Karpas-422 (cell line): Measurements from ENCODE around the gene ADGRE1. TPM values are rescaled to one million over a fixed set of nuclear protein-coding genes. Genes with fewer than 3 reads are reported as not detected.
A peak's percentile ranks its signal among the peaks of the same experiment; 100 is the strongest.

ENCODE experiments used
- DNase-seq: peaks from one replicate; pipeline ENCODE4 v3.0.0-alpha.2; 2015
- H2AFZ ChIP-seq: fragments of 200-600 bp; sonication (generic); 2 replicates; pipeline ENCODE4 v1.6.1; 2014; ENCODE audit warnings: antibody characterized with exemption, low read length, mixed read lengths
- H3K27ac ChIP-seq: fragments of 200-600 bp; sonication (generic); 2 replicates; pipeline ENCODE4 v1.5.1; 2014; ENCODE audit warnings: mild to moderate bottlenecking, low read length, moderate library complexity
- H3K27me3 ChIP-seq: fragments of 200-600 bp; sonication (generic); 2 replicates; pipeline ENCODE4 v1.6.1; 2014; ENCODE audit warnings: low read length, mixed read lengths
- H3K36me3 ChIP-seq: fragments of 200-600 bp; sonication (generic); 2 replicates; pipeline ENCODE4 v1.6.1; 2014; ENCODE audit warnings: low read length, mixed read lengths; ENCODE audit not compliant: insufficient read depth
- H3K4me1 ChIP-seq: fragments of 200-600 bp; sonication (generic); 2 replicates; pipeline ENCODE4 v1.6.1; 2014; ENCODE audit warnings: mild to moderate bottlenecking, low read length, mixed read lengths
- H3K4me2 ChIP-seq: fragments of 200-600 bp; sonication (generic); 2 replicates; pipeline ENCODE4 v1.6.1; 2014; ENCODE audit warnings: low read length, low read depth, mild to moderate bottlenecking; ENCODE audit not compliant: poor library complexity, severe bottlenecking
- H3K4me3 ChIP-seq: fragments of 200-600 bp; sonication (generic); 2 replicates; pipeline ENCODE4 v1.5.1; 2014; ENCODE audit warnings: mild to moderate bottlenecking, antibody characterized with exemption, low read length, mixed read lengths
- H3K79me2 ChIP-seq: fragments of 200-600 bp; sonication (generic); 2 replicates; pipeline ENCODE4 v1.6.1; 2014; ENCODE audit warnings: mild to moderate bottlenecking, low read length, mixed read lengths
- H3K9ac ChIP-seq: fragments of 200-600 bp; sonication (generic); 2 replicates; pipeline ENCODE4 v1.6.0; 2014; ENCODE audit warnings: low read length
- H3K9me2 ChIP-seq: fragments of 200-600 bp; sonication (generic), shearing (Covaris generic); replicated peaks from 2 replicates; pipeline ENCODE4 v1.6.0; 2014; ENCODE audit warnings: mild to moderate bottlenecking, low read length, moderate library complexity; ENCODE audit not compliant: insufficient read depth
- H3K9me3 ChIP-seq: fragments of 300-700, 200-600 bp; sonication (generic); 2 replicates; pipeline ENCODE4 v1.6.1; 2014; ENCODE audit warnings: low read length, mixed read lengths
- H4K20me1 ChIP-seq: fragments of 200-600 bp; sonication (generic); 2 replicates; pipeline ENCODE4 v1.6.1; 2014; ENCODE audit warnings: mild to moderate bottlenecking, antibody characterized with exemption, low read length, low read depth; ENCODE audit not compliant: insufficient read depth
- total RNA-seq: library from RNA; depleted of rRNA; stranded (reverse); fragments of >200 nt; shearing (Covaris generic); gene quantifications from 2 replicates; pipeline ENCODE4 v1.2.3, GENCODE V29; 2014; ENCODE audit warnings: low replicate concordance

The ADGRE1 gene
- total RNA-seq, 1 experiment from 2014 or later, result 0.30 TPM

- H2AFZ ChIP-seq, result no peak overlapping the region
- no peak overlapping the region for H3K27ac ChIP-seq
- no peaks in the 10 kb centered on the region for H3K79me2 ChIP-seq
- H3K27me3 ChIP-seq, result no peaks in the 10 kb centered on the region
- H3K4me1 ChIP-seq, result no peaks in the 10 kb centered on the region
- H3K4me3 ChIP-seq, result no peak overlapping the region
- H3K4me2 ChIP-seq, result no peak overlapping the region
- H4K20me1 ChIP-seq, result no peaks in the 10 kb centered on the region
- H3K9ac ChIP-seq, result no peak overlapping the region
- no peaks in the 10 kb centered on the region for H3K9me3 ChIP-seq
- H3K9me2 ChIP-seq, result no peaks in the 10 kb centered on the region
- peaks cover 16% of the 10 kb centered on the region for H3K36me3 ChIP-seq
- DNase-seq, result no peak
These were observed 33.5 kb upstream of the ADGRE1 start for GRCh38 chr19:6853868-6854267.

GRCh38 chr19:6854758-6855157 lies 32.6 kb upstream of the ADGRE1 start:
- DNase-seq, result no peak
- H3K4me2 ChIP-seq, result no peak overlapping the region
- no peaks in the 10 kb centered on the region for H3K9me3 ChIP-seq
- no peaks in the 10 kb centered on the region for H4K20me1 ChIP-seq
- H3K9me2 ChIP-seq, result no peaks in the 10 kb centered on the region
- no peaks in the 10 kb centered on the region for H3K4me1 ChIP-seq
- H3K9ac ChIP-seq, result no peak overlapping the region
- no peak overlapping the region for H3K27ac ChIP-seq
- H2AFZ ChIP-seq, result no peak overlapping the region
- H3K4me3 ChIP-seq, result no peak overlapping the region
- H3K27me3 ChIP-seq, result no peaks in the 10 kb centered on the region
- peaks cover 16% of the 10 kb centered on the region for H3K36me3 ChIP-seq
- H3K79me2 ChIP-seq, result no peaks in the 10 kb centered on the region

DNA sequence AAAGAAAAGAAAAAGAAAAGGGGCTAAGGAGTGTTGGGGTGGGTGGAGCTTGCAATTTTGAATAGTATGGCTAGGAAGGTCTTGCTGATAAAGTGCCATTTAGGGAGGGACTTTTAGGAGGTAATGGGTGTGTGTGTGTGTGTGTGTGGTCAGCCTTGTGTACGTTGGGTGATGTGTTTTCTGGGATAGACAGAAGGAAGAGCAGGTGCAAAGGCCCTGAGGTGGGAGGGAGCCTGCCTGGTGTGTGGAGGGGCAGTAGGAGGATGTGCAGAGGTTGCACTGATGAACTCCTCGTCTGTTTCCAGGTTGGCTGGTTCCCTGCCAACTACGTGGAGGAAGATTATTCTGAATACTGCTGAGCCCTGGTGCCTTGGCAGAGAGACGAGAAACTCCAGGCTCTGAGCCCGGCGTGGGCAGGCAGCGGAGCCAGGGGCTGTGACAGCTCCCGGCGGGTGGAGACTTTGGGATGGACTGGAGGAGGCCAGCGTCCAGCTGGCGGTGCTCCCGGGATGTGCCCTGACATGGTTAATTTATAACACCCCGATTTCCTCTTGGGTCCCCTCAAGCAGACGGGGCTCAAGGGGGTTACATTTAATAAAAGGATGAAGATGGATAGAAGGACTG lies 30.5 kb upstream of the ADGRE1 start:
- H3K9me3 ChIP-seq, result no peaks in the 10 kb centered on the region
- DNase-seq, result no peak
- peaks cover 13% of the 10 kb centered on the region for H3K36me3 ChIP-seq
- H3K4me1 ChIP-seq, result no peaks in the 10 kb centered on the region
- no peaks in the 10 kb centered on the region for H3K79me2 ChIP-seq
- H3K27ac ChIP-seq, result no peak overlapping the region
- H2AFZ ChIP-seq, result no peak overlapping the region
- no peaks in the 10 kb centered on the region for H3K27me3 ChIP-seq
- no peaks in the 10 kb centered on the region for H4K20me1 ChIP-seq
- H3K9ac ChIP-seq, result no peak overlapping the region
- no peak overlapping the region for H3K4me2 ChIP-seq
- H3K9me2 ChIP-seq, result no peaks in the 10 kb centered on the region
- no peak overlapping the region for H3K4me3 ChIP-seq

DNA sequence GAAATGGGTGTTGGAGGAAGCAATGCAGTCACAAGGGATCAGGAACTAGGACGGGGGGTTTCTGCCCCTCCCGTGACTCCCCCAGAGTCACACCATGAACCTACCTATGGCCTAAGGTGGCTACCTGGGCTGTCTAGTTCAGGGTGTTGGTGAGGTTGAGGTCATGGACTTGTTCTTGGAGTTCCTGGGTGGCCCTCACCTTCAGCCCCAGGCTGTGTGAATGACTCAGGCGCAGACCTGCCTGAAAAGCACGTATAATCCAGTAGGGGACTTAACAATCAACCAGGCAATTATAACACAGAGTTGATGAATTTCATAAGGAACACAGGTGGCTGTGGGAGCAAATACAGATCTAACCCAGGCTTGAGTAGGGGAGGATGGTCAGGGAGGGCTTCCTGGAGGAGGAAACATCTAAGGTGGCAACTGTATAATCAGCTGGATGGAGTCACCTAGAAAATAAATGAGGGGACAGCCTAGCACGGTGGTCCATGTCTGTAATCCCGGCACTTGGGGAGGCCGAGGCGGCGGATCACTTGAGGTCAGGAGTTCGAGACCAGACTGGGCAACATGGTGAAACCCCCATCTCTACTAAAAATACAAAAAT lies 25.6 kb upstream of the ADGRE1 start:
- Histone ChIP-seq H3K4me1 (peaks cover 9% of the 10 kb centered on the region), H3K27ac (no peak overlapping the region), H3K27me3 (no peaks in the 10 kb centered on the region), H3K9me2 (no peaks in the 10 kb centered on the region), H4K20me1 (no peaks in the 10 kb centered on the region), H3K79me2 (no peaks in the 10 kb centered on the region), H3K36me3 (no peaks in the 10 kb centered on the region), H3K9me3 (no peaks in the 10 kb centered on the region), H3K4me2 (no peak overlapping the region), H2AFZ (no peak overlapping the region), H3K9ac (no peak overlapping the region), H3K4me3 (no peak overlapping the region)
- DNase-seq, result no peak

- DNase-seq, result peak; percentile 96
- Histone ChIP-seq H3K9me3 (no peaks in the 10 kb centered on the region), H2AFZ (no peak overlapping the region; the same call in 1 of the 2 replicates), H3K36me3 (no peaks in the 10 kb centered on the region), H3K27ac (no peak overlapping the region), H3K79me2 (no peaks in the 10 kb centered on the region), H3K27me3 (no peaks in the 10 kb centered on the region), H3K4me2 (peak overlapping the region; percentile 63), H3K4me1 (peaks cover 9% of the 10 kb centered on the region), H3K9ac (peak overlapping the region; percentile 50; the same call in 1 of the 2 replicates), H3K9me2 (no peaks in the 10 kb centered on the region), H4K20me1 (no peaks in the 10 kb centered on the region), H3K4me3 (peak overlapping the region; percentile 51; the same call in 1 of the 2 replicates)
These were observed 24.7 kb upstream of the ADGRE1 start for GRCh38 chr19:6862673-6863078.

GRCh38 chr19:6864325-6864940 lies 22.9 kb upstream of the ADGRE1 start:
- H3K4me2 ChIP-seq, result no peak overlapping the region
- H3K79me2 ChIP-seq, result no peaks in the 10 kb centered on the region
- no peaks in the 10 kb centered on the region for H3K36me3 ChIP-seq
- H3K9ac ChIP-seq, result no peak overlapping the region
- no peaks in the 10 kb centered on the region for H3K27me3 ChIP-seq
- no peaks in the 10 kb centered on the region for H3K9me2 ChIP-seq
- no peaks in the 10 kb centered on the region for H4K20me1 ChIP-seq
- peaks cover 9% of the 10 kb centered on the region for H3K4me1 ChIP-seq
- no peak overlapping the region for H3K4me3 ChIP-seq
- no peaks in the 10 kb centered on the region for H3K9me3 ChIP-seq
- H2AFZ ChIP-seq, result no peak overlapping the region
- no peak overlapping the region for H3K27ac ChIP-seq
- DNase-seq, result no peak

GRCh38 chr19:6865849-6866248 lies 21.5 kb upstream of the ADGRE1 start:
- Histone ChIP-seq H3K4me1 (peaks cover 9% of the 10 kb centered on the region), H3K9ac (no peak overlapping the region), H4K20me1 (no peaks in the 10 kb centered on the region), H3K36me3 (no peaks in the 10 kb centered on the region), H2AFZ (no peak overlapping the region), H3K4me2 (no peak overlapping the region), H3K4me3 (no peak overlapping the region), H3K27me3 (no peaks in the 10 kb centered on the region), H3K9me3 (no peaks in the 10 kb centered on the region), H3K27ac (no peak overlapping the region), H3K9me2 (no peaks in the 10 kb centered on the region), H3K79me2 (no peaks in the 10 kb centered on the region)
- DNase-seq, result no peak

DNA sequence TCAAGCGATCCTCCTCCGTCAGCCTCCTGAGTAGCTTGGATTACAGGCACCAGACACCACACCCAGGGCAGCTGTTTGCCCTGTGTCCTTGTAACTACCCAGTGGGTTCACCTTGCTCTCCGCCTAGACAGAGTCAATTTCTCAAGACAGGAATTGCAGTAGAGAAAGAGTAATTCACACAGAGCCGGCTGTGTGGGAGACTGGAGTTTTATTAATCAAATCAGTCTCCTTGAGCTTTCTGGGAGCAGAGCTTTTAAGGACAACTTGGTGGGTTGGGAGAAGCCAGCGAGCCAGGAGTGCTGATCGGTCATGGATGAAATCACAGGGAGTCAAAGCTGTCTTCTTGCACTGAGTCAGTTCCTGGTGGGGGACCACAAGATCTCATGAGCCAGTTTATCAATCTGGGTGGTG lies 20.6 kb upstream of the ADGRE1 start:
- Histone ChIP-seq H3K79me2 (no peaks in the 10 kb centered on the region), H3K4me3 (no peak overlapping the region), H3K4me1 (peaks cover 9% of the 10 kb centered on the region), H3K36me3 (no peaks in the 10 kb centered on the region), H4K20me1 (no peaks in the 10 kb centered on the region), H3K27me3 (no peaks in the 10 kb centered on the region), H3K9me3 (no peaks in the 10 kb centered on the region), H3K9ac (no peak overlapping the region), H2AFZ (no peak overlapping the region), H3K9me2 (no peaks in the 10 kb centered on the region), H3K27ac (no peak overlapping the region), H3K4me2 (no peak overlapping the region)
- no peak for DNase-seq
